Measurements from ENCODE around the gene NDUFC2. TPM values are rescaled to one million over a fixed set of nuclear protein-coding genes. Genes with fewer than 3 reads are reported as not detected.

NDUFC2 gene
- total and polyA plus RNA-seq, 2 of the 13 experiments (the other 11 are each of a cell fraction or from before 2014, with no cell fraction given) = 256 to 363 TPM

DNA sequence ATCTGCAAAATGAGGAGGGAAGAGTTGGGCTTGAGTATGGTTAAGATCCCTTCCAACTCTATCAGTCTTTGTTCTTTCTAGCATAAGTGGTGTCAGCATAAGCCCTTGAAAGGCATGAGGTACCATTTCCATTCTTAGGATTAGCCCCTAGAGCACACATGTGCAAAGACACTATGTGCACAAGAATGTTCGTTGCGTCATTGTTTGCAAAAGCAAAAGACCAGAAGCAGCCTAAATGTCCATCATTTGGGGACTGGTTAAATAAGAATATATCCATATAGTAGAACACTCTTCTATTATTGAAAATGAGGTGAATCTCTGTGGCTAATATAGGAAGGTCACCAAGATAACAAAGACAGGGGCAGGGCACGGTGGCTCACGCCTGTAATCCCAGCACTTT is 46.6 kb downstream of the NDUFC2 start (continued):
- TF ChIP-seq SMAD3 (CRISPR knock-in tag; IDR thresholded peaks at IDR 0.05) (no peak), ZNF614 (CRISPR knock-in tag; IDR thresholded peaks at IDR 0.05; ENCODE audit: borderline replicate concordance) (0 out of 2 replicates have a peak, but pooled peaks have one; percentile 51), ELF3 (CRISPR knock-in tag; IDR thresholded peaks at IDR 0.05) (no peak), ARNT (IDR thresholded peaks at IDR 0.05) (no peak), MIER3 (CRISPR knock-in tag; IDR thresholded peaks at IDR 0.05; ENCODE audit: borderline replicate concordance) (no peak), RARG (CRISPR knock-in tag; IDR thresholded peaks at IDR 0.05; ENCODE audit: low read depth) (no peak), MATR3 (CRISPR knock-in tag; IDR thresholded peaks at IDR 0.05) (no peak), PHF20 (CRISPR knock-in tag; IDR thresholded peaks at IDR 0.05) (no peak), NR2F2 (IDR thresholded peaks at IDR 0.05; ENCODE audit: borderline replicate concordance, low read depth) (no peak), ZNF12 (CRISPR knock-in tag; IDR thresholded peaks at IDR 0.05) (no peak), FOSL2 (CRISPR knock-in tag; IDR thresholded peaks at IDR 0.05) (0 out of 2 replicates have a peak, but pooled peaks have one; percentile 21), ARNT2 (CRISPR knock-in tag; IDR thresholded peaks at IDR 0.05; ENCODE audit: low read depth) (no peak), KMT2B (CRISPR knock-in tag; IDR thresholded peaks at IDR 0.05) (no peak), KDM3A (CRISPR knock-in tag; IDR thresholded peaks at IDR 0.05; ENCODE audit: low read depth) (no peak), THAP11 (CRISPR knock-in tag; IDR thresholded peaks at IDR 0.05) (0 out of 2 replicates have a peak, but pooled peaks have one; percentile 16), KDM1A (CRISPR knock-in tag; IDR thresholded peaks at IDR 0.05) (0 out of 2 replicates have a peak, but pooled peaks have one; percentile 45)
- TF ChIP-seq, protein P1, sequence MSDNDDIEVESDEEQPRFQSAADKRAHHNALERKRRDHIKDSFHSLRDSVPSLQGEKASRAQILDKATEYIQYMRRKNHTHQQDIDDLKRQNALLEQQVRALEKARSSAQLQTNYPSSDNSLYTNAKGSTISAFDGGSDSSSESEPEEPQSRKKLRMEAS (IDR thresholded peaks at IDR 0.05) = peak; percentile 51; the same call in 1 of the 2 replicates
- TF ChIP-seq, protein P2, sequence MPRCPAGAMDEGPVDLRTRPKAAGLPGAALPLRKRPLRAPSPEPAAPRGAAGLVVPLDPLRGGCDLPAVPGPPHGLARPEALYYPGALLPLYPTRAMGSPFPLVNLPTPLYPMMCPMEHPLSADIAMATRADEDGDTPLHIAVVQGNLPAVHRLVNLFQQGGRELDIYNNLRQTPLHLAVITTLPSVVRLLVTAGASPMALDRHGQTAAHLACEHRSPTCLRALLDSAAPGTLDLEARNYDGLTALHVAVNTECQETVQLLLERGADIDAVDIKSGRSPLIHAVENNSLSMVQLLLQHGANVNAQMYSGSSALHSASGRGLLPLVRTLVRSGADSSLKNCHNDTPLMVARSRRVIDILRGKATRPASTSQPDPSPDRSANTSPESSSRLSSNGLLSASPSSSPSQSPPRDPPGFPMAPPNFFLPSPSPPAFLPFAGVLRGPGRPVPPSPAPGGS (CRISPR knock-in tag; IDR thresholded peaks at IDR 0.05) = no peak
